ENCODE results near the gene CMTM8.

DNA sequence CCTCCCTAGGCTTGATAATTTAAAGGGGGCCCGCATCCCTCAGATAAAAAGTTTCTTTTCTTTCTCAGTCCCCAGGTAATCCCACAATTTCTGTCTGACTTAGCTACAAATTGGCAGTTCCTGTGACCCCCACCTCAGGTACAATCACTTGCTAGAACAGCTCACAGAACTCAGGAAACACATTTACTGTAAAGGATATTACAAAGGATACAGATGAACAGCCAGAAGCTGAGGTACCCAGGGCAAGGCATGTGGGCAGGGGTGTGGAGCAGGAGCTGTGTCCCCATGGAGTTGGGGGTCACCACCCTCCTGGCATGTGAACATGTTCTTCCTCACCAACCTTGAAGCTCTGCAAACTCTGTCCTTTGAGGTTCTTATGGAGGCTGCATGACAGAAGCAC, 73.8 kb downstream of the CMTM8 start:
- TF ChIP-seq POLR2AphosphoS5 (IDR thresholded peaks at IDR 0.05; ENCODE audit: low read depth, low read length) (no peak), POLR2A (IDR thresholded peaks at IDR 0.05; ENCODE audit: low read depth, low read length) (no peak), TAF1 (IDR thresholded peaks at IDR 0.05; ENCODE audit: low read depth, low read length) (no peak)

Data from GM12891 (cell line).